DMS79 treated with DMSO at 0.1 percent for 48 hours (cell line): Measurements from ENCODE around the gene RPUSD3.
A peak's percentile ranks its signal among the peaks of the same experiment; 100 is the strongest.
"Not testable (repeated sequence)": the region's sequence is repeated elsewhere in the genome, so short reads cannot be mapped to it uniquely, and the experiment has no call there.

Experiments used
- DNase-seq: peaks from one replicate; lab custom pipeline; 2025; lab: John Stamatoyannopoulos, UW

Gene RPUSD3

DNA sequence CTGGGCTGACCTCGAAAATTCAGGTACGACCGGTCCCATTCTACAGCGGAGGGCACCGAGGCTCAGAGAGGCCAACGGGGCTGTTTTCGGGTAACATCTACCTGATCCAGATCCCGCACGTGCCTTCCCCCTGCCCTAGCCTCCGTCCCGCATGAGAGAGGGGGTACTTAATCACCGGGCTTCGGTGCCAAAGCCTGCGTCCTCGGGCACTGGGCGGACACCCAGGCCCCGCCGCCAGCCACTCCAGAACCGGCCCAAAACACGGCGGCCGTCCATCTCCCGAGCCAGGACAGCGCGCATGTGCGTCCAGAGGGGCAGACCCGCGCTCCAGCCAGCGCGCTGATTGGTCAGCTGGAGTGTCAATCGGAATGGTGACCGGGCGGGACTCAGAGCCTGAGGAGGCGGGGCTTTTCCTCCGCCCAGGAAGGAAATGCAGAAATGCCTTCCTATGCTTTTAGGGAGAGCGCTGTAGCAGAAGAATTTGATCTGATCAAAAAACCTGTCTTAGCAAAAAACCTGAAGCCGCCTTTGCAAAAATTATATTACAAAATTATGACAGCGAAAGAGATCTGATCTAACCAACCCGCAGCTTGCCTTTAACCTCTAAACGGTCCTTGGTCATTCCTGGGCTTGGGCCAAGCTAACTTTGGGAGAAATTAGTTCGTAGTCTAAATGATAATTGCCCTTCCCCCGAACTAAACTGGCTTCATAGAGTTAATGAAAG lies at the start of gene RPUSD3:
Gene RPUSD3 (minus strand): TSS at position 294 of the 724 bp plus-strand sequence. CDS start 18 bp downstream, at position 276.
- DNase-seq = peak; percentile 67

- no peak for DNase-seq
Measured at GRCh38 chr3:9891072-9891622, 47.3 kb upstream of the RPUSD3 start.

- peak; percentile 46 for DNase-seq
Measured at GRCh38 chr3:9890249-9891071, 46.7 kb upstream of the RPUSD3 start, which contains the start of gene JAGN1. Gene JAGN1 (plus strand): TSS chr3:9890610. CDS start chr3:9890723, 113 bp downstream.

DNA sequence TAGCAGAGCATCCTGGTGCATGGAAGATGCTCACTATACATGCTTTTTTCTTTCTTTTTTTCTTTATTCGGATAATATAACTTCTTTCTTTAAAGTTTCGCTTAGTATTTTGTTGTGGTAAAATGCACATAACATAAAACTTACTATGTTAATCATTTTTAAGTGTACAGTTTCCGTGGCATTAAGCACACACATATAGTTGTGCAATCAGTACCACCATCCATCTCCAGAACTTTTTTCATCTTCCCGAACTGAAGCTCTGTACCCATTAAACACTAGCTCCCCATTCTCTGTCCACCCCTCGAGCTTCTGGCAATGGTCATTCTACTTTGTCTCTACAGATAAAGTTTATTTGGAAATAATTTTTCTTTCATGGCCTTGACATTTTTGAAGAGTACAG lies 45.6 kb upstream of the RPUSD3 start:
- DNase-seq = no peak

DNA sequence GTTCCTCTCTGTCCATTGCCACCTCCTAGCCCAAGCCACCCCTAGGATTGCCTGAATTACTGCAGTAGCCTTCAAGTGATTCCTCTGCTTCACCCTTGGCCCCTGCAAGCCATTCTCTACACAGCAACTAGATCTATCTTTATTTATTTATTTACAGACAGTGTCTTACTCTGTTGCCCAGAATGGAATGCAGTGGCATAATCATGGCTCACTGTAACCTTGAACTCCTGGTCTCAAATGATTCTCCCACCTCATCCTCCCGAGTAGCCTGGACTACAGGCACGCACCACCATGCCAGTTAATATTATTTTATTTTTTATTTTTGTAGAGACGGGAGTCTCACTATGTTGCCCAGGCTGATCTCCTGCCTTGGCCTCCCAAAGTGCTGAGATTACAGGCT lies 44.7 kb upstream of the RPUSD3 start:
- DNase-seq = no peak

DNA sequence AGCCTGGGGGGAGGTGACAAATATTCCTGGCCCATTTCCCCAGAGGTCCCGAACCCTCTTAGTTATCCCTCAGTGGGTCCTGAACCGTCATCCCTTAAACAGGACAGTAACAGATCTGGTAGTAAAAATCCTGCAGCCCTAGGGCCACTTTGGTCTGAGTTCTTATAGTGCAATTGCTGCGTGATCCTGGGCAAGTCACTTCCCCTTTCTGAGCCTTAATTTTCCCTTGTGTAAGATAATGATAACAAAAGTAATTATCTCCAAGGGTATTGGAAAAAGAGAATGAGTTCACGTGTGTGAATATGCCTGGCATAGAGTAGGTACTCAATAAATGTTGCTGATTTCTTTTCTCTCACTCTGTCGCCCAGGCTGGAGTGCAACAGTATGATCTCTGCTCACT lies 43.7 kb upstream of the RPUSD3 start:
- DNase-seq = no peak

GRCh38 chr3:9886328-9886727 lies 42.5 kb upstream of the RPUSD3 start:
- DNase-seq = no peak

DNA sequence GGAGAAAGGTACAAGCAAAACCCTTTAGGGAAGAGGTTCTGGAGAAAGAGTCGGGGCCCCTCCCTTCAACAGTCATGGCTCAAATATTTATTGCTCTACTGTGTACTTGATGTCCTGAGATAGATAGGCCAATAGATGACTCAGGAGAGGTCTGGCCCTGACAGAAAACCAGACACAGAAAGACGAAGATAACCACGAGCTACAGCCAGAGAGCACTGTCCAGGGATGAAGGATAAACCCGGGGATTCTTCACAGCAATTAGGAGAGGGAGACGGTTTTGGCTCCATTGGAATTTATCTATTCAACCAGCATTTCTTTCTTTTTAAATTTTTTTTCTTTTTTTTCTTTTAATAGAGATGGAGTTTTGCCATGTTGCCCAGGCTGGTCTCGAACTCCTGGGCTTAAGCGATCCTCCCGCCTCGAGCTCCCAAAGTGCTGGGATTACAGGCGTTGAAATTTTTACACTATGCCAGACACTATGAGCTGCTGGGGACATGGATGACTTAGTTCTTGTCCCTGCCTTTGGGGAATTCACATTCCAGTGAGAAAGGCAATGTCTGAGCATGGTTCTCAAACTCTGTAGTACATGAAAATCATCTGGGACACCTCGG lies 40.9 kb upstream of the RPUSD3 start:
- DNase-seq = no peak

GRCh38 chr3:9883706-9884554 lies 40.1 kb upstream of the RPUSD3 start:
- DNase-seq = no peak

DNA sequence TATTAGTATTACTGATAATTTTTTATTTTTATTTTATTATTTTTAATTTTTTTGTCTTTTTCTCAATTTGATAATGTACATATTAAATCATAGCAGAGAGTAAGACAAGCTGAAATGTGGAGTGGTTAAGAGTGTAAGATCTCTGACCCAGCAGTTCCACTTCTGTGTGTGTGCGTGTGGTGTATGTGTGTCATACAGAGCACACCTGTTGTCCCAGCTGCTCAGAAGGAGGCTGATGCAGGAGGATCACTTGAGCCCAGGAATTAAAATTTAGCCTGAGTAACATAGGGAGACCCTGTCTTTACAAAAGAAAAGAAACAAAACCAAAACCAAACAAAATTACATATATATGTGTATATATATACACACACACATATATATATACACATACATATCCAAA lies 37.6 kb upstream of the RPUSD3 start:
- no peak for DNase-seq

DNA sequence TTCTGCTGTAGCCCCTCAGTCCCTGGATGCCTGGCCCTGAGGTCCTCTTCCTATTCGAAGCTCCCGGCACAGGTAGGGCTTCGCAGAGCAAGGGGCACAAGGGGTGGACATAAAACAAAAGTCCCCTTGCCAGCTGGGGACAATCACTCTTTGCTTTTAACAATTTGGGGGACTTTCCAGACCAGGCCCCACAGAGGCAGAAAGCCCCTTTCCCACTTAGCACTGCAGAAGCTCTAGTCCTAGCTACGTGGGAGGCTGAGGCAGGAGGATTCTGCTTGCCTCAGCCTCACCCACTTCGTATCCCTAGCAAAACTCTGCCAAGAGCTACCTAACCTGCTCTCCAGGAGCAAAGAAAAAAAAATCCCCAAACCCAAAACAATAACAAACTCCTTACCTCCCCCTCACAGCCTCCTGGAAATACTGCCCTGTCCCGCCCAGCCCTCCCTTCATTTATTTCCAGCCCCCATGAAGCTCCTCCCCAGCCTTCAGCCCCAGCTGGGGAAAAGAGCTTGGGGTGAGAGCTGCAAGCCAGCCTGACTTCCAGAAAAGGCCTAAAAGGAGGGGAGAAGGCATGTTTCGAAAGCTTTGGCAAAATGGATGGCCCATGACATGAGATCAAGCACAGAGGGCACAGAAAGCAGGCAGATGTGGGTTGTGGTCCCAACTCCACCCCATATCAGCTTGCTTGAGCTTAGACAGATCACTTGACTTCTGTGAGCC lies 36.2 kb upstream of the RPUSD3 start, which contains the start of gene CIDEC:
Gene CIDEC (minus strand): TSS at position 424 of the 720 bp plus-strand sequence. CDS start 1,767 bp downstream, outside the sequence.
- DNase-seq = no peak

DNA sequence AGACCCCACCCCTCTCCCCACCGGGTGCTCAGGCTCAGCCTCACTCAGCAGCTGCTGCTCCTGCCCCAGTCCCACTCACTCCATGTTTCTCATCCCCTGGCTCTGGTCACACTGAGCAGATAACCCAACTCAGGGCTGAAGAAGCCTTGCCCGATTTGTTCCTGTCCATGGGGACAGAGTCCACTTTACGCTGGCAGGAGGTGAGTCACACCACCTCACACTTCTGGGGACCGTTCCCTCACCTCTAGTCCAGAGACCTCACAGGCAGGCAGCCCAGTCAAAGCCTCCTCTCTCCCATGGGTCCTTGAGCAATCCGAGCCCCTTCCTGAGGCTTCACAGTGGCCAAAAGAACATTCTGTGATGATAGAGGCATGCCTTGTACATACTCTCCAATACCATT lies 34.9 kb upstream of the RPUSD3 start:
- DNase-seq = no peak

DNA sequence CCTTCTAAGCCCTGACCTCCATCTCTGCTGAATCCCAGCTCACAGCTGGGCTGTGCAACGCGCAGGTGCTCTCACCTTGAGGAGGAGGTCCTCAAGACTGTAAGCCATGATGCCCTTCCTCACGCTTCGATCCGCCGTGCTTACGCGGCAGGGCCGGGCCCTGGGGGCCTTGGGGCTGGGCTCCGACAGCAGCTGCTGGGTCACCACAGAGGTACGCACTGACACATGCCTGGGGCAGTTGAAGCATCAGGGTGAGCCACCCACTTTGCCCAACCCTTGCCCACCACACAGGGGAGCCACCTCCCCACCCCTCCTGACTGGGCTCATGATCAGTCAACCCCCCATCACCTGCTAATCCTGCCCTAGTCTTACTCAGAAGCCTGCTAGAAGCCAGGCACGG lies 33.2 kb upstream of the RPUSD3 start:
- no peak for DNase-seq

- DNase-seq = not testable (repeated sequence)
Measured at GRCh38 chr3:9876255-9876654, 32.4 kb upstream of the RPUSD3 start.

GRCh38 chr3:9875448-9875847 lies 31.6 kb upstream of the RPUSD3 start:
- no peak for DNase-seq

DNA sequence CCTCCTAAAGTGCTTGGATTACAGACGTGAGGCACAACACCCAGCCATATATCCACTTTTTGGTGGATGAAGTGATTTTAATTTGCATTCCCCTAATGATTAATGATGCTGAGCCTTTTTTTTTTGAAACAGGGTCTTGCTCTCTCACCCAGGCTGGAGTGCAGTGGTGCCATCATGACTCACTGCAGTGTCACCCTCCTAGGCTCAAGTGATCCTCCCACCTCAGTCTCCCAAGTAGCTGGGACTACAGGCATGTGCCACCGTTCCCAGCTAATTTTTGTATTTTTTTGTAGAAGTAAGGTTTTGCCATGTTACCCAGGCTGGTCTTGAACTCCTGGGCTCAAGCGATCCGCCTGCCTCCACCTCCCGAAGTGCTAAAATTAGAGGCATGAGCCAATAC lies 28.3 kb upstream of the RPUSD3 start:
- DNase-seq = not testable (repeated sequence)

GRCh38 chr3:9870978-9871377 lies 27.2 kb upstream of the RPUSD3 start:
- DNase-seq = no peak

GRCh38 chr3:9869955-9870354 lies 26.1 kb upstream of the RPUSD3 start:
- DNase-seq = no peak

- DNase-seq = no peak
Measured at GRCh38 chr3:9867106-9867505, 23.3 kb upstream of the RPUSD3 start.

DNA sequence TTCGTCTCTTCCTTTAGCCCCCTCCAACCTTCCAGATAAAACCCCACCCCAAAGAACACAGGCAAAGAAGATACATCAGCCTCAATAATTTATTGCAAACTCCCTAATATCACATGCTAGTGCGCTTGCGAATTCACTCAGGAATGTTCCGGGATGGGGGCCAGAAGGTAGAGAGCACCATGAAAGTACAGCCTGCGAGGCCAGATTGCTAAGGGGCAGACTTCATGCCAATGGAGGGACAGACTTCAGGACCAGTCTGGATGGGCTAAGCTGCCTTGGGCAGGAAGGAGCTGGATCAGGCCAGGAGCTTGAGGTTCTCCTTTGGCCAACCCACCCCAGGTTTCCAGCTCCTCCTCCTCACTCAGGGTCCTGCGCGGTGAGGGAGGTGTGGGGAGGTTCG lies 22.8 kb upstream of the RPUSD3 start:
- DNase-seq = no peak
